ENCODE results near the gene RNPS1. TPM values are rescaled to one million over a fixed set of nuclear protein-coding genes. Genes with fewer than 3 reads are reported as not detected.

RNPS1 gene
- total and polyA plus RNA-seq, 9 donors = 78.0 to 172 (median 138) TPM

DNA sequence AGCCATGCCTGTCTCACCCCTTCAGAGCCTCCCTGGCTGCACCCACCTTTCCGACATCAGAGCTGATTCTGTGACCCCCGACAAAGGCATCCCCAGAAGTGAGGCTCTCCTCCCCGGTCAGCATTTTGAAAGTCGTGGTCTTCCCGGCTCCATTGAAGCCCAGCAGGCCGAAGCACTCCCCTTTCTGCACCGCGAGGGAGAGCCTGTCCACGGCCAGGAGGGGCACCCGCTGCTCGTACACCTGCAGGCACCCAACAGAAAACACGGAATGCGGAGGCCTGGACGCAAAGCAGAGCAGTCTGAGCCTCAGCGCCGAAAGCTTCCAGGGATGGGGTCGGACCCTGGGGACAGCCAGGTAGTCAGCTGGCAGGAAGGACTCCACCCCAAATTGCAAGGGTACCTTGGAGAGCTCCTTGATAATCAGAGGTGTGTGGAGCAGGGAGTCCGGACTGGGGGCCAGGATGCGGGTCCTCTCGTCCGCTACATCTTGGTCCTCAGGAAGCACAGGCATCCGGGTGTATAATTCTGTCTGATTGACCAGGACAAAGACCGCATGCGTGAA, 13.1 kb upstream of the RNPS1 start:
- no peak overlapping the region for H3K27ac ChIP-seq
- 59 to 77% (median 71%) methylated on average over 24 of the region's 24 CpGs for WGBS, 3 donors
- no peak overlapping the region for H3K4me3 ChIP-seq

DNA sequence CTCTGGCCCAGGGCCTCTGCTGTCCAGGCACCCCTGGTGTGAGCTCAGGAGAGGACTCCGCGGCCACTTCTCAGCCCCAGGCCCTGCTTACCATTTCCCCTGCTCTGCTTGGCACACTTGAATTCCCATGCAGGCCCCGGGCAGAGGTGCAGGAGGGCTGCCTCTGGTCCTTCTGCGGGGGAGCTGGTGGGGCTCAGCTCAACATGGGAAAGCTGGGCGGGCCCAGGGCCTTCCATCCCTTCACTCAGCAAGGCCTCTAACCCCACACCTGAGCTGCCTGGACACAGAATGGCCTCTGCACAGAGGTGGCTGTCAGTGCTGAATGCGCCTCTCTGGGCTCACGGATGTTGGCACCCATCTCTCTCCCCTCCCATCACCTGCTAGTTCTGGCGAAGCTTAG, 12.5 kb upstream of the RNPS1 start:
- Histone ChIP-seq H3K27ac (no peak overlapping the region), H3K36me3 (no peaks in the 10 kb centered on the region), H3K9me3 (no peaks in the 10 kb centered on the region), H3K4me3 (no peak overlapping the region), H3K4me1 (ENCODE audit: insufficient read depth) (no peaks in the 10 kb centered on the region), H3K27me3 (no peaks in the 10 kb centered on the region)
- intact Hi-C loops (cut with DNase I) = no loop called here
- TF ChIP-seq POLR2A (IDR thresholded peaks at IDR 0.05) (no peak), EP300 (IDR thresholded peaks at IDR 0.05) (no peak)
- TF ChIP-seq, protein P1, sequence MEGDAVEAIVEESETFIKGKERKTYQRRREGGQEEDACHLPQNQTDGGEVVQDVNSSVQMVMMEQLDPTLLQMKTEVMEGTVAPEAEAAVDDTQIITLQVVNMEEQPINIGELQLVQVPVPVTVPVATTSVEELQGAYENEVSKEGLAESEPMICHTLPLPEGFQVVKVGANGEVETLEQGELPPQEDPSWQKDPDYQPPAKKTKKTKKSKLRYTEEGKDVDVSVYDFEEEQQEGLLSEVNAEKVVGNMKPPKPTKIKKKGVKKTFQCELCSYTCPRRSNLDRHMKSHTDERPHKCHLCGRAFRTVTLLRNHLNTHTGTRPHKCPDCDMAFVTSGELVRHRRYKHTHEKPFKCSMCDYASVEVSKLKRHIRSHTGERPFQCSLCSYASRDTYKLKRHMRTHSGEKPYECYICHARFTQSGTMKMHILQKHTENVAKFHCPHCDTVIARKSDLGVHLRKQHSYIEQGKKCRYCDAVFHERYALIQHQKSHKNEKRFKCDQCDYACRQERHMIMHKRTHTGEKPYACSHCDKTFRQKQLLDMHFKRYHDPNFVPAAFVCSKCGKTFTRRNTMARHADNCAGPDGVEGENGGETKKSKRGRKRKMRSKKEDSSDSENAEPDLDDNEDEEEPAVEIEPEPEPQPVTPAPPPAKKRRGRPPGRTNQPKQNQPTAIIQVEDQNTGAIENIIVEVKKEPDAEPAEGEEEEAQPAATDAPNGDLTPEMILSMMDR (IDR thresholded peaks at IDR 0.05) = no peak
- no peak for DNase-seq
- 80 to 90% (median 84%) methylated on average over 8 of the region's 8 CpGs for WGBS, 3 donors

More for the DNA sequence above, 13.1 kb upstream of the RNPS1 start:
- DNase-seq = no peak
- H3K36me3 ChIP-seq = no peaks in the 10 kb centered on the region
- H3K27me3 ChIP-seq = no peaks in the 10 kb centered on the region
- H3K4me1 ChIP-seq (ENCODE audit: insufficient read depth) = no peaks in the 10 kb centered on the region
- H3K9me3 ChIP-seq = no peaks in the 10 kb centered on the region
- intact Hi-C loops (cut with DNase I) = no loop called here
- TF ChIP-seq, protein P1 (IDR thresholded peaks at IDR 0.05) = no peak
- TF ChIP-seq EP300 (IDR thresholded peaks at IDR 0.05) (no peak), POLR2A (IDR thresholded peaks at IDR 0.05) (no peak)

DNA sequence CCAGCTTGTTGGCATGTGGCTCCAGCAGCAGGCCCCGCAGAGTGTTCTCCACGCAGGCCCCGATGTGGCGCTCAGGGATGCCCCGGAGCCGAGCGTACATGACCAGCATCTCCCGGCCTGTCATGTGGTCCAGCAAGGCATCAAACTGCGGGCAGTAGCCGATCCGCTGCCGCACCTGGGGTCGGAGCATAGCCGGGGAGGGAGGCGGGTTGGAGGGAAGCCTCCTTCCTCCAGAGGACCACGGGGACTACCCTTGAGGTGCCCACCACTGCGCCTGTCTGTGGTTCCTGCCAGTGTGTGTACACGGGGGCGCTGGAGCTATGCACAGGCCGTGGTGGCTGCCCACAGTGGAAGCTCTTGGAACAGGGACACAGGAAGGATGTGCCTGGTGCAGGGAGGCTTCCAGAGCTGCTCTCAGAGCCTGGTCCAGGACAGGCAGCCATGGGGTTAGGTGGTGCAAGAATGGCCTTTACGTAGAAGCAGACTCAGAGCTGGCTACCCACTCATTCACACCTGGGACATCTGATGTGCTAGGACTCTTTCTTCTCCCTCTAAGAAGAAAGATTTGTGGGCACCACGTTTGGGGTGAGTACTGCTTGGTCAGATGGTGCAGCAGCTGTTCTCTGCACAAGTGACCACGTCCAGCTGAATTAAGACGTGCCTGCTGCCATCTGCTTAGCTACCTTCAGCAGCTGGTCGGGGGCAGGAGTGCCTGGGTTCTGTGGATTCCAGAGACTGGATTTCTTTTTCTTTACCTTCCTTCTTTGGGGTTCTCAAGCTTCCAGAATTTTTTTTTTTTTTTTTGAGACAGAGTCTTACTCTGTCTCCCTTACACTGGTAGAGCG, 11.3 kb upstream of the RNPS1 start:
- no peaks in the 10 kb centered on the region for H3K36me3 ChIP-seq
- WGBS, 3 donors = 76 to 88% (median 79%) methylated on average over 25 to 26 of the region's 26 CpGs
- TF ChIP-seq POLR2A (IDR thresholded peaks at IDR 0.05) (no peak), EP300 (IDR thresholded peaks at IDR 0.05) (no peak)
- TF ChIP-seq, protein P1 (IDR thresholded peaks at IDR 0.05) = no peak
- H3K9me3 ChIP-seq = no peaks in the 10 kb centered on the region
- intact Hi-C loops (cut with DNase I) = no loop called here
- DNase-seq = no peak
- H3K27me3 ChIP-seq = no peaks in the 10 kb centered on the region
- no peak overlapping the region for H3K27ac ChIP-seq
- no peaks in the 10 kb centered on the region for H3K4me1 ChIP-seq (ENCODE audit: insufficient read depth)
- no peak overlapping the region for H3K4me3 ChIP-seq

DNA sequence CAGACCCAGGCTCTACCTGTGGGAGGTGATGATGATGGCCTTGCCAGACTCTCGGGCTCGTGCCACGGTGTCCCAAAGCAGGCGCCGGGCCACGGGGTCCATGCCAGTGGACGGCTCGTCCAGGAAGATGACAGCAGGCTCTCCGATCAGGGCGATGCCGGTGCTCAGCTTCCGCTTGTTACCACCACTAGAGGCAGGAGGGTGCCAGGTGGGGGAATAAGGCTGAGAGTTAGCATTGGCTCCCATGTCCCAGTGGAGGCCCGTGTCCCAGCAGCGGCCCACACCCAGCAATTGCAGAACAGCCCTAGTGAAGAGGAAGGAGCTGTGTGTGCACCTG, 10.3 kb upstream of the RNPS1 start:
- Histone ChIP-seq H3K9me3 (no peaks in the 10 kb centered on the region), H3K4me1 (ENCODE audit: insufficient read depth) (no peaks in the 10 kb centered on the region), H3K27me3 (no peaks in the 10 kb centered on the region), H3K36me3 (no peaks in the 10 kb centered on the region), H3K4me3 (no peak overlapping the region), H3K27ac (no peak overlapping the region)
- intact Hi-C loops (cut with DNase I) = no loop called here
- TF ChIP-seq EP300 (IDR thresholded peaks at IDR 0.05) = no peak
- TF ChIP-seq, protein P1 (IDR thresholded peaks at IDR 0.05) = no peak
- TF ChIP-seq POLR2A (IDR thresholded peaks at IDR 0.05) = no peak
- DNase-seq = no peak
- 56 to 79% (median 72%) methylated on average over 9 to 14 of the region's 14 CpGs for WGBS, 3 donors

Data from ovary (tissue), 9 donors.